ENCODE measurements around the gene PSMA3. TPM values are rescaled to one million over a fixed set of nuclear protein-coding genes. Genes with fewer than 3 reads are reported as not detected.

Gene PSMA3
- polyA plus RNA-seq, 1 donor from 2014 or later: 198 TPM

GRCh38 chr14:58288106-58288792, 43.6 kb downstream of the PSMA3 start:
- Histone ChIP-seq H3K79me2 (replicated peaks; ENCODE audit: insufficient read depth, low read length) (peaks cover 42% of the 10 kb centered on the region), H4K20me1 (ENCODE audit: insufficient read depth) (peaks cover 5% of the 10 kb centered on the region)
- TF ChIP-seq SMC3 (conservative IDR thresholded peaks at IDR 0.05; ENCODE audit: poor library complexity) (no peak), EP300 (conservative IDR thresholded peaks at IDR 0.05; ENCODE audit: poor library complexity, severe bottlenecking) (no peak), RAD21 (conservative IDR thresholded peaks at IDR 0.05) (no peak), EZH2 (IDR thresholded peaks at IDR 0.05; ENCODE audit: borderline replicate concordance, insufficient read depth, low read length, poor library complexity, severe bottlenecking) (no peak), TAF1 (IDR thresholded peaks at IDR 0.05; ENCODE audit: low read depth) (no peak), CTCF (IDR thresholded peaks at IDR 0.05; ENCODE audit: poor library complexity, severe bottlenecking) (no peak), MXI1 (conservative IDR thresholded peaks at IDR 0.05; ENCODE audit: poor library complexity, severe bottlenecking) (no peak), REST (IDR thresholded peaks at IDR 0.05; ENCODE audit: borderline replicate concordance) (no peak), POLR2AphosphoS5 (IDR thresholded peaks at IDR 0.05) (no peak)

GRCh38 chr14:58291646-58292045, 47.0 kb downstream of the PSMA3 start:
- peaks cover 5% of the 10 kb centered on the region for H4K20me1 ChIP-seq (ENCODE audit: insufficient read depth)
- H3F3A ChIP-seq (ENCODE audit: insufficient read depth, low read length, poor library complexity, severe bottlenecking): no peaks in the 10 kb centered on the region
- no peaks in the 10 kb centered on the region for H3K9me3 ChIP-seq (ENCODE audit: low read length)
- no peaks in the 10 kb centered on the region for H3K36me3 ChIP-seq (ENCODE audit: insufficient read depth, low read length)
- H3K9ac ChIP-seq (ENCODE audit: low read length): no peak overlapping the region
- H3K27me3 ChIP-seq (ENCODE audit: insufficient read depth, low read depth, low read length): no peaks in the 10 kb centered on the region
- no peak overlapping the region for H3K4me3 ChIP-seq (ENCODE audit: low read length)
- H3K9me2 ChIP-seq (ENCODE audit: insufficient read depth, low read length): no peaks in the 10 kb centered on the region
- no peak for TF ChIP-seq EP300 (conservative IDR thresholded peaks at IDR 0.05; ENCODE audit: poor library complexity, severe bottlenecking)
- peaks cover 59% of the 10 kb centered on the region for H3K79me2 ChIP-seq (replicated peaks; ENCODE audit: insufficient read depth, low read length)
- no peak overlapping the region for H2AFZ ChIP-seq (ENCODE audit: low read depth, low read length)
- H3K4me2 ChIP-seq (ENCODE audit: low read length): no peak overlapping the region
- no peak overlapping the region for H3K27ac ChIP-seq (ENCODE audit: low read length)

More at GRCh38 chr14:58288106-58288792, 43.6 kb downstream of the PSMA3 start:
- Histone ChIP-seq H3K9me2 (ENCODE audit: insufficient read depth, low read length) (no peaks in the 10 kb centered on the region), H2AFZ (ENCODE audit: low read depth, low read length) (no peak overlapping the region), H3K27ac (ENCODE audit: low read length) (no peak overlapping the region), H3K4me3 (ENCODE audit: low read length) (no peak overlapping the region), H3K9me3 (ENCODE audit: low read length) (no peaks in the 10 kb centered on the region), H3K9ac (ENCODE audit: low read length) (no peak overlapping the region), H3F3A (ENCODE audit: insufficient read depth, low read length, poor library complexity, severe bottlenecking) (no peaks in the 10 kb centered on the region), H3K27me3 (ENCODE audit: insufficient read depth, low read depth, low read length) (no peaks in the 10 kb centered on the region), H3K4me2 (ENCODE audit: low read length) (no peak overlapping the region), H3K36me3 (ENCODE audit: insufficient read depth, low read length) (peaks cover 4% of the 10 kb centered on the region)
